ENCODE data around the gene PCYOX1L. TPM values are rescaled to one million over a fixed set of nuclear protein-coding genes. Genes with fewer than 3 reads are reported as not detected.

Gene PCYOX1L
- polyA plus RNA-seq, 1 donor from 2014 or later: 21.1 TPM

DNA sequence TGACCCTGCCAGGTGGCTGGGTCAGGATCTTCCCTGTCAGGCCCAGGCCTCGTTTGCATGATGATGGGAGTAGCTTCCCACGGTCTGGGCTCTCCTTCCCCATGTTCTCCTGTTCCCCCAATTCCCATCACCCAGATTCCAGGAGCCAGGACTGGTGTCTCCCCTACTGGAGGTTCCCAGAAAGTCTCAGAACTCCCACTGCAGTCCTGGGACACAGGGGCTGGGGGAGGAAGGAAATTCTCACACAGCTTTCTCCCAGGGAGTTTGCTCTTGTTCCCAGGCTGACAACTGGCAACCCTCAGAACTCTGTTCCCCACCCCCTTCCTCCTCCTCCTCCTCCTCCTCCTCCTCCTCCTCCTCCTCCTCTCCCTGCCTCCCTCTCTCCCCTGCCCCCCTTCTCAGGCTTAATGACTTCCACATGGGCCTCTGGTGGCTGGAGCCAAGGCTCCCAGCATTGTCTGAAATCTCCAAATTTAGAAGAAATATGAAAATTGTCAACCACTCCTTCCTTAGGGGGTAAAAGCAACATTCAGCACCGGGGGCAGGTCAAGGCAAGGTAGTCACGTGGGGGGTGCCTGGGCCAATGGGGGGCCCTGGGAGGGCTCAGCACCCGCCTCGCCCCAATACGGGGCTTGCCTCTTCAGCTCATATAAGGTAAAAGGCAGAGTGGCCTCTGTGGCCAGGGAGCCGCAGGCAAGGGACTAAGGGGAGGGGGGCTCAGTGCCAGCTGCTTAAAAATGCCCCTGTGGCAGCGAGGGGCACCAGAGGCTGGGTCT, 48.5 kb downstream of the PCYOX1L start:
- H3K36me3 ChIP-seq (ENCODE audit: insufficient read depth, low read length): no peaks in the 10 kb centered on the region
- no peaks in the 10 kb centered on the region for H4K20me1 ChIP-seq (ENCODE audit: insufficient read depth)
- no peak overlapping the region for H2AFZ ChIP-seq (ENCODE audit: low read depth, low read length)
- H3F3A ChIP-seq (ENCODE audit: insufficient read depth, low read length, poor library complexity, severe bottlenecking): no peaks in the 10 kb centered on the region
- no peak overlapping the region for H3K27ac ChIP-seq (ENCODE audit: low read length)
- no peak overlapping the region for H3K9ac ChIP-seq (ENCODE audit: low read length)
- no peaks in the 10 kb centered on the region for H3K9me3 ChIP-seq (ENCODE audit: low read length)
- no peaks in the 10 kb centered on the region for H3K79me2 ChIP-seq (replicated peaks; ENCODE audit: insufficient read depth, low read length)
- TF ChIP-seq, protein P1, sequence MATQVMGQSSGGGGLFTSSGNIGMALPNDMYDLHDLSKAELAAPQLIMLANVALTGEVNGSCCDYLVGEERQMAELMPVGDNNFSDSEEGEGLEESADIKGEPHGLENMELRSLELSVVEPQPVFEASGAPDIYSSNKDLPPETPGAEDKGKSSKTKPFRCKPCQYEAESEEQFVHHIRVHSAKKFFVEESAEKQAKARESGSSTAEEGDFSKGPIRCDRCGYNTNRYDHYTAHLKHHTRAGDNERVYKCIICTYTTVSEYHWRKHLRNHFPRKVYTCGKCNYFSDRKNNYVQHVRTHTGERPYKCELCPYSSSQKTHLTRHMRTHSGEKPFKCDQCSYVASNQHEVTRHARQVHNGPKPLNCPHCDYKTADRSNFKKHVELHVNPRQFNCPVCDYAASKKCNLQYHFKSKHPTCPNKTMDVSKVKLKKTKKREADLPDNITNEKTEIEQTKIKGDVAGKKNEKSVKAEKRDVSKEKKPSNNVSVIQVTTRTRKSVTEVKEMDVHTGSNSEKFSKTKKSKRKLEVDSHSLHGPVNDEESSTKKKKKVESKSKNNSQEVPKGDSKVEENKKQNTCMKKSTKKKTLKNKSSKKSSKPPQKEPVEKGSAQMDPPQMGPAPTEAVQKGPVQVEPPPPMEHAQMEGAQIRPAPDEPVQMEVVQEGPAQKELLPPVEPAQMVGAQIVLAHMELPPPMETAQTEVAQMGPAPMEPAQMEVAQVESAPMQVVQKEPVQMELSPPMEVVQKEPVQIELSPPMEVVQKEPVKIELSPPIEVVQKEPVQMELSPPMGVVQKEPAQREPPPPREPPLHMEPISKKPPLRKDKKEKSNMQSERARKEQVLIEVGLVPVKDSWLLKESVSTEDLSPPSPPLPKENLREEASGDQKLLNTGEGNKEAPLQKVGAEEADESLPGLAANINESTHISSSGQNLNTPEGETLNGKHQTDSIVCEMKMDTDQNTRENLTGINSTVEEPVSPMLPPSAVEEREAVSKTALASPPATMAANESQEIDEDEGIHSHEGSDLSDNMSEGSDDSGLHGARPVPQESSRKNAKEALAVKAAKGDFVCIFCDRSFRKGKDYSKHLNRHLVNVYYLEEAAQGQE (IDR thresholded peaks at IDR 0.05; ENCODE audit: borderline replicate concordance): no peak
- TF ChIP-seq RAD21 (conservative IDR thresholded peaks at IDR 0.05) (no peak), EP300 (conservative IDR thresholded peaks at IDR 0.05; ENCODE audit: poor library complexity, severe bottlenecking) (no peak), MXI1 (conservative IDR thresholded peaks at IDR 0.05; ENCODE audit: poor library complexity, severe bottlenecking) (no peak), TAF1 (IDR thresholded peaks at IDR 0.05; ENCODE audit: low read depth) (no peak), SMC3 (conservative IDR thresholded peaks at IDR 0.05; ENCODE audit: poor library complexity) (no peak), POLR2AphosphoS5 (IDR thresholded peaks at IDR 0.05) (no peak), EZH2 (IDR thresholded peaks at IDR 0.05; ENCODE audit: borderline replicate concordance, insufficient read depth, low read length, poor library complexity, severe bottlenecking) (no peak)
- TF ChIP-seq, protein P2, sequence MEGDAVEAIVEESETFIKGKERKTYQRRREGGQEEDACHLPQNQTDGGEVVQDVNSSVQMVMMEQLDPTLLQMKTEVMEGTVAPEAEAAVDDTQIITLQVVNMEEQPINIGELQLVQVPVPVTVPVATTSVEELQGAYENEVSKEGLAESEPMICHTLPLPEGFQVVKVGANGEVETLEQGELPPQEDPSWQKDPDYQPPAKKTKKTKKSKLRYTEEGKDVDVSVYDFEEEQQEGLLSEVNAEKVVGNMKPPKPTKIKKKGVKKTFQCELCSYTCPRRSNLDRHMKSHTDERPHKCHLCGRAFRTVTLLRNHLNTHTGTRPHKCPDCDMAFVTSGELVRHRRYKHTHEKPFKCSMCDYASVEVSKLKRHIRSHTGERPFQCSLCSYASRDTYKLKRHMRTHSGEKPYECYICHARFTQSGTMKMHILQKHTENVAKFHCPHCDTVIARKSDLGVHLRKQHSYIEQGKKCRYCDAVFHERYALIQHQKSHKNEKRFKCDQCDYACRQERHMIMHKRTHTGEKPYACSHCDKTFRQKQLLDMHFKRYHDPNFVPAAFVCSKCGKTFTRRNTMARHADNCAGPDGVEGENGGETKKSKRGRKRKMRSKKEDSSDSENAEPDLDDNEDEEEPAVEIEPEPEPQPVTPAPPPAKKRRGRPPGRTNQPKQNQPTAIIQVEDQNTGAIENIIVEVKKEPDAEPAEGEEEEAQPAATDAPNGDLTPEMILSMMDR (IDR thresholded peaks at IDR 0.05; ENCODE audit: poor library complexity, severe bottlenecking): no peak
- H3K4me2 ChIP-seq (ENCODE audit: low read length): no peak overlapping the region
- H3K4me3 ChIP-seq (ENCODE audit: low read length): no peak overlapping the region
- no peaks in the 10 kb centered on the region for H3K27me3 ChIP-seq (ENCODE audit: insufficient read depth, low read depth, low read length)
- no peaks in the 10 kb centered on the region for H3K9me2 ChIP-seq (ENCODE audit: insufficient read depth, low read length)

DNA sequence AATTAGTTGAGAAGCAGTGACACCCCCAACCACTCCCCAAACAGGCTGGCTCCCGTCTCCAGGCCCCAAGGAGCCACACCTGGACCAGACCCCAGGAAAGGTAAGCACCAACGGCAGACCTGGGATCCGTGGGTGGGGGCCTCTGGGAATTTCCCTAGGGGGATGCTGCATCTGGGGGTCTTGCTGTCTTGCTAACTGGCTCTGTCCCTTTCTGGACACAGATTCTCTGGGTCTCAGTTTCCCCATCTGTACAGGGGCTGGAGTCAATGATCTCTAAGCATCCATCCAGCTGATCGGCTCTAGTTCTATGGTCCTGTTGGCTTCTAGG, 49.1 kb downstream of the PCYOX1L start:
- Histone ChIP-seq H3K4me2 (ENCODE audit: low read length) (no peak overlapping the region), H3K27me3 (ENCODE audit: insufficient read depth, low read depth, low read length) (no peaks in the 10 kb centered on the region), H3K79me2 (replicated peaks; ENCODE audit: insufficient read depth, low read length) (no peaks in the 10 kb centered on the region), H3K27ac (ENCODE audit: low read length) (no peak overlapping the region), H4K20me1 (ENCODE audit: insufficient read depth) (no peaks in the 10 kb centered on the region), H3K9me2 (ENCODE audit: insufficient read depth, low read length) (no peaks in the 10 kb centered on the region), H3K9me3 (ENCODE audit: low read length) (no peaks in the 10 kb centered on the region), H3F3A (ENCODE audit: insufficient read depth, low read length, poor library complexity, severe bottlenecking) (no peaks in the 10 kb centered on the region), H3K9ac (ENCODE audit: low read length) (no peak overlapping the region), H3K4me3 (ENCODE audit: low read length) (no peak overlapping the region), H2AFZ (ENCODE audit: low read depth, low read length) (no peak overlapping the region), H3K36me3 (ENCODE audit: insufficient read depth, low read length) (no peaks in the 10 kb centered on the region)
- TF ChIP-seq POLR2AphosphoS5 (IDR thresholded peaks at IDR 0.05) (no peak), RAD21 (conservative IDR thresholded peaks at IDR 0.05) (no peak), MXI1 (conservative IDR thresholded peaks at IDR 0.05; ENCODE audit: poor library complexity, severe bottlenecking) (no peak), EZH2 (IDR thresholded peaks at IDR 0.05; ENCODE audit: borderline replicate concordance, insufficient read depth, low read length, poor library complexity, severe bottlenecking) (no peak), EP300 (conservative IDR thresholded peaks at IDR 0.05; ENCODE audit: poor library complexity, severe bottlenecking) (no peak), TAF1 (IDR thresholded peaks at IDR 0.05; ENCODE audit: low read depth) (no peak), SMC3 (conservative IDR thresholded peaks at IDR 0.05; ENCODE audit: poor library complexity) (no peak)
- TF ChIP-seq, protein P1 (IDR thresholded peaks at IDR 0.05; ENCODE audit: borderline replicate concordance): no peak
- TF ChIP-seq, protein P2 (IDR thresholded peaks at IDR 0.05; ENCODE audit: poor library complexity, severe bottlenecking): no peak

Measured in neural cell (in vitro differentiated cells).